ENCODE results near the gene SPART. TPM values are rescaled to one million over a fixed set of nuclear protein-coding genes. Genes with fewer than 3 reads are reported as not detected.
A peak's percentile ranks its signal among the peaks of the same experiment; 100 is the strongest.

Gene SPART
- 88.5 to 90.7 TPM (median 89.5 TPM) in 3 replicates for total RNA-seq

GRCh38 chr13:36346222-36347083, at the start of gene SPART:
TSS of gene SPART (minus strand) at chr13:36346394. CDS start at chr13:36335830, 10,564 bp downstream.
- peaks cover 31% of the 10 kb centered on the region for H3K4me1 Mint-ChIP-seq
- H3K36me3 Mint-ChIP-seq, result no peaks in the 10 kb centered on the region
- peak; percentile 83 to 94 for DNase-seq (ENCODE audit: low spot score in 2 of 2, unreplicated experiment in 2 of 2)
- H3K27ac Mint-ChIP-seq, result peak within 1 kb of the TSS; percentile 100
- H3K9me3 Mint-ChIP-seq, result no peaks in the 10 kb centered on the region
- no peaks in the 10 kb centered on the region for H3K27me3 Mint-ChIP-seq (ENCODE audit: low read depth)
- peak within 1 kb of the TSS; percentile 94 for H3K4me3 Mint-ChIP-seq
- TF ChIP-seq CTCF (IDR thresholded peaks at IDR 0.05; ENCODE audit: unreplicated experiment), result peak; percentile 87

- peaks cover 3% of the 10 kb centered on the region for H3K4me1 Mint-ChIP-seq
- TF ChIP-seq CTCF (IDR thresholded peaks at IDR 0.05; ENCODE audit: unreplicated experiment), result peak; percentile 18
- no peaks in the 10 kb centered on the region for H3K36me3 Mint-ChIP-seq
- DNase-seq (ENCODE audit: low spot score in 2 of 2, unreplicated experiment in 2 of 2), result no peak
- no peaks in the 10 kb centered on the region for H3K27me3 Mint-ChIP-seq (ENCODE audit: low read depth)
- no peak overlapping the region for H3K27ac Mint-ChIP-seq
- H3K9me3 Mint-ChIP-seq, result peaks cover 5% of the 10 kb centered on the region
- no peak overlapping the region for H3K4me3 Mint-ChIP-seq
These were observed 49.1 kb upstream of the SPART start for GRCh38 chr13:36395280-36395679.

GRCh38 chr13:36385489-36385888, 39.3 kb upstream of the SPART start:
- H3K4me3 Mint-ChIP-seq, result no peak overlapping the region
- DNase-seq (ENCODE audit: low spot score in 2 of 2, unreplicated experiment in 2 of 2), result no peak
- no peaks in the 10 kb centered on the region for H3K36me3 Mint-ChIP-seq
- no peak overlapping the region for H3K27ac Mint-ChIP-seq
- no peaks in the 10 kb centered on the region for H3K9me3 Mint-ChIP-seq
- H3K27me3 Mint-ChIP-seq (ENCODE audit: low read depth), result peaks cover 3% of the 10 kb centered on the region
- TF ChIP-seq CTCF (IDR thresholded peaks at IDR 0.05; ENCODE audit: unreplicated experiment), result no peak
- peaks cover 5% of the 10 kb centered on the region for H3K4me1 Mint-ChIP-seq

DNA sequence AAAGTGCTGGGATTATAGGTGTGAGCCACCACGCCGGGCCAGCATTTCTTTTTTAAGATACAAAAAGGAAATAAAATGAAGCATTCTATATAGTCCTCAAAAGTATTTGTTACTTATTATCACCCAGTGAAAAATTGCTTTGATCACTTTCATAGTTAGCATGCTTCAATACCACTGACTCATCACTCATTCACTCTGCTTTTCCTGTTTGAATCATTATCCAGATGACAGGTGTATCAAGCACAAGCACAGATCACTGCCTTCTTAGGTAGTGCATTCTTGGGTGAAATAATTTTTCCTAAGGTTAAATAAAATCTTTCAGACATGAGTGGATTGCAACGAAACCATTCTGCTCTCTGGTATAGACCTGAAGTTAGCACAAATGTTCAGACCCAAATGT, 35.8 kb upstream of the SPART start:
- no peak for TF ChIP-seq CTCF (IDR thresholded peaks at IDR 0.05; ENCODE audit: unreplicated experiment)
- no peaks in the 10 kb centered on the region for H3K4me1 Mint-ChIP-seq
- H3K27ac Mint-ChIP-seq, result no peak overlapping the region
- H3K36me3 Mint-ChIP-seq, result no peaks in the 10 kb centered on the region
- no peaks in the 10 kb centered on the region for H3K9me3 Mint-ChIP-seq
- DNase-seq (ENCODE audit: low spot score in 2 of 2, unreplicated experiment in 2 of 2), result no peak
- H3K27me3 Mint-ChIP-seq (ENCODE audit: low read depth), result no peaks in the 10 kb centered on the region
- no peak overlapping the region for H3K4me3 Mint-ChIP-seq

DNA sequence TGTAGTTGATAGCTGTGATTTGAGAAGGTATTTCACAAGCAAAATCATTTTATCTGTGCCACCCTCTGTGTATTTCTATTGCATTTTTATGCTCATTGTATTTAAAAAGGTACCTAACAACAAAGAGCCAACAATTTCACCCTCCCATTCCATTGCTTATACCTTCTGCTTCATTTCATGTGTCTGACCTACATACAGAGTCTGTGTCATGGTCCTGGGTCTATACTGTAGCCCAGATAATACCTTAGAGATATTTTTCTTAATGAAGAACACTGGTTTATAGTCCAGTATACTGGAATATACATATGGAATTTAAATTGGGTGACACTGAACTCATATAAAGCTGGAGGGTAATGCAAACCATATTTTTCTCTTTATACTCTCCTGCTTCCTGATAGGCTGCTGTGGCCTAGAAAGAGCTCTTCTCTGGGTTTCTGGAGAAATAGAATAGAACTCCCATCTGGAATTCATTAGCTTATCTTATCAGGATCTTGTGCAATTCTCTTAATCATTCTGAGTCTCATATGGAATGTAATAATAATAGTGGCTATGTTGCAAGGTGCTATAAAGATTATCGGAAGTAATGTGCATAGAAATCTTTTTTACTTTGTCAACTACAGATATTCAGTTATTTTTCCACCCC, 31.8 kb upstream of the SPART start:
- no peak for DNase-seq (ENCODE audit: low spot score in 2 of 2, unreplicated experiment in 2 of 2)
- no peaks in the 10 kb centered on the region for H3K27me3 Mint-ChIP-seq (ENCODE audit: low read depth)
- no peaks in the 10 kb centered on the region for H3K4me1 Mint-ChIP-seq
- H3K36me3 Mint-ChIP-seq, result peaks cover 3% of the 10 kb centered on the region
- TF ChIP-seq CTCF (IDR thresholded peaks at IDR 0.05; ENCODE audit: unreplicated experiment), result no peak
- H3K4me3 Mint-ChIP-seq, result no peak overlapping the region
- peak overlapping the region; percentile 22 for H3K27ac Mint-ChIP-seq
- H3K9me3 Mint-ChIP-seq, result no peaks in the 10 kb centered on the region
